SK-N-SH treated with all-trans-retinoic acid at 6 μM for 48 hours (cell line): ENCODE results near the gene GMCL2.

Experiments used
- ATAC-seq: fragments of 200-7000 bp; cut with Tn5 transposase; 3 replicates; pipeline ENCODE4 v1.9.1; 2020; ENCODE audit warnings: mild to moderate bottlenecking, moderate library complexity
- ARNTL ChIP-seq: fragments of 450-650 bp; formaldehyde crosslinking; IDR thresholded peaks from 2 replicates; pipeline ENCODE4 v1.5.0; 2020; ENCODE audit warnings: low read depth, mild to moderate bottlenecking, moderate library complexity, borderline replicate concordance
- CSDC2 ChIP-seq: fragments of 250-450 bp; sonication (Bioruptor Pico); IDR thresholded peaks from 2 replicates; pipeline ENCODE4 v1.5.0; 2020; ENCODE audit warnings: mild to moderate bottlenecking, moderate library complexity
- ESRRG ChIP-seq: fragments of 250-450 bp; sonication (Bioruptor Pico); IDR thresholded peaks from 2 replicates; pipeline ENCODE4 v1.6.1; 2021; ENCODE audit warnings: mild to moderate bottlenecking
- GLIS3 ChIP-seq: fragments of 250-450 bp; sonication (Bioruptor Pico); IDR thresholded peaks from 2 replicates; pipeline ENCODE4 v1.5.0; 2020; ENCODE audit warnings: mild to moderate bottlenecking, moderate library complexity
- ISL1 ChIP-seq: fragments of 250-450 bp; sonication (Bioruptor Pico); IDR thresholded peaks from 2 replicates; pipeline ENCODE4 v2.1.2; 2022; ENCODE audit warnings: mild to moderate bottlenecking, moderate library complexity
- OSR1 ChIP-seq: fragments of 250-450 bp; sonication (Bioruptor Pico); IDR thresholded peaks from 2 replicates; pipeline ENCODE4 v1.8.0; 2022; ENCODE audit warnings: moderate library complexity, mild to moderate bottlenecking, inconsistent platforms
- RARB ChIP-seq: fragments of 250-450 bp; sonication (Bioruptor Pico); IDR thresholded peaks from 2 replicates; pipeline ENCODE4 v1.8.0; 2021; ENCODE audit warnings: mild to moderate bottlenecking, moderate library complexity
- SNAI2 ChIP-seq: fragments of 250-450 bp; sonication (Bioruptor Pico); IDR thresholded peaks from 2 replicates; pipeline ENCODE4 v1.5.0; 2020; ENCODE audit warnings: mild to moderate bottlenecking, moderate library complexity
- TCF4 ChIP-seq: fragments of 250-450 bp; sonication (Bioruptor Pico); IDR thresholded peaks from 2 replicates; pipeline ENCODE4 v1.8.0; 2021; ENCODE audit warnings: mild to moderate bottlenecking, moderate library complexity, borderline replicate concordance
- TOX ChIP-seq: fragments of 250-450 bp; sonication (Bioruptor Pico); IDR thresholded peaks from 2 replicates; pipeline ENCODE4 v1.8.0; 2021; ENCODE audit warnings: mild to moderate bottlenecking, moderate library complexity, borderline replicate concordance
- ZC3H10 ChIP-seq: fragments of 250-450 bp; sonication (Bioruptor Pico); IDR thresholded peaks from 2 replicates; pipeline ENCODE4 v1.5.1; 2021; ENCODE audit warnings: mild to moderate bottlenecking, moderate library complexity
- ZFP3 ChIP-seq: fragments of 250-450 bp; sonication (Bioruptor Pico); IDR thresholded peaks from 2 replicates; pipeline ENCODE4 v1.5.0; 2020; ENCODE audit warnings: mild to moderate bottlenecking, moderate library complexity
- ZFP30 ChIP-seq: fragments of 450-650 bp; formaldehyde crosslinking; IDR thresholded peaks from 2 replicates; pipeline ENCODE4 v1.5.0; 2022; ENCODE audit warnings: mild to moderate bottlenecking, moderate library complexity
- ZNF565 ChIP-seq: fragments of 450-650 bp; formaldehyde crosslinking; conservative IDR thresholded peaks from 2 replicates; pipeline ENCODE4 v1.5.0; 2020; ENCODE audit warnings: low read depth, mild to moderate bottlenecking, moderate library complexity
- ZNF70 ChIP-seq: fragments of 450-650 bp; formaldehyde crosslinking; IDR thresholded peaks from 2 replicates; pipeline ENCODE4 v1.5.0; 2020; ENCODE audit warnings: mild to moderate bottlenecking, moderate library complexity
- TF ChIP-seq, protein P1 (sequence below): fragments of 250-450 bp; sonication (Bioruptor Pico); IDR thresholded peaks from 2 replicates; pipeline ENCODE4 v1.5.1; 2021; ENCODE audit warnings: mild to moderate bottlenecking, moderate library complexity
- TF ChIP-seq, protein P2 (sequence below): fragments of 250-450 bp; sonication (Bioruptor Pico); IDR thresholded peaks from 2 replicates; pipeline ENCODE4 v1.5.1; 2020; ENCODE audit warnings: low read depth, mild to moderate bottlenecking, moderate library complexity
- TF ChIP-seq, protein P3 (sequence below): fragments of 250-450 bp; sonication (Bioruptor Pico); IDR thresholded peaks from 2 replicates; pipeline ENCODE4 v1.8.0; 2020; ENCODE audit warnings: mild to moderate bottlenecking, moderate library complexity, borderline replicate concordance
- TF ChIP-seq, protein P4 (sequence below): fragments of 250-450 bp; sonication (Bioruptor Pico); IDR thresholded peaks from 2 replicates; pipeline ENCODE4 v1.8.0; 2021; ENCODE audit warnings: low read depth, mild to moderate bottlenecking, moderate library complexity, borderline replicate concordance
- TF ChIP-seq, protein P5 (sequence below): fragments of 250-450 bp; sonication (Bioruptor Pico); IDR thresholded peaks from 2 replicates; pipeline ENCODE4 v1.5.0; 2020; ENCODE audit warnings: mild to moderate bottlenecking, moderate library complexity

GMCL2 gene

DNA sequence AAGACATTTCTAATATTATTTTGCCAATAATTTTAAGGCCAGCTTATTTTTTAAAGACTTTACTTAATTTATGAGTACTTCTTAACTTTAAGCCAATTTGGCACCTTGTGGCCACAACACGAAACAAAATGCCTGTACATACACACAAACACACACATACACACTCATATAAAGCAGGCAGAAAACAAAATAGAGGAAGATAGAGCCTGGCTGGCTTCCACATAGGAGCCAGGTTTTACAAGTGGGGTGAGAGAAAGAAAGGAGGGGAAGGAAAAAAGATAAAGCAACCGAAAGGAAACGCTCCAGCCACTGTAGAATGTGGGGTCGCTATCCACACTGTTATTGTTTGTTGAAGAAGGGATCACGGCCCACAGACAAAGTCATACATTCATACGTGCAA, 10.4 kb downstream of the GMCL2 start:
- ATAC-seq, result no peak

DNA sequence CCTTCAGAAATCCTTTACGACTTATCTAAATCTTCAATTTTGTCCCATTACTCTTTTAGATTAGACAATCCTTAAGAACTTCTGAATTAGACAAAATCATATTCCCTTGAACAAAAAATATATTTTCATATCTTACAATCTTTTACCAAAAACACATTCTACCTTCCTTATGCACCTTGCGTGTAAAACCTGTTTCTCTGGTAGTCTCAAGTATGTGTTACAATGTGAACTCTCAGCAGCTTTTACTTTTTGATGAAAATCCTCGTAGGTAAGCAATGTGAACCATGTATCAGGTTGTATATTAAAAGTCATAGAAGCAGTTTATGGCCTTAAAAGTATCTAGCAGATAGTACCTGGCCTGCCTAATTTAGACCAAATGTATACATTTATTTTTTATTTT, 12.7 kb downstream of the GMCL2 start:
- TF ChIP-seq, protein P1, sequence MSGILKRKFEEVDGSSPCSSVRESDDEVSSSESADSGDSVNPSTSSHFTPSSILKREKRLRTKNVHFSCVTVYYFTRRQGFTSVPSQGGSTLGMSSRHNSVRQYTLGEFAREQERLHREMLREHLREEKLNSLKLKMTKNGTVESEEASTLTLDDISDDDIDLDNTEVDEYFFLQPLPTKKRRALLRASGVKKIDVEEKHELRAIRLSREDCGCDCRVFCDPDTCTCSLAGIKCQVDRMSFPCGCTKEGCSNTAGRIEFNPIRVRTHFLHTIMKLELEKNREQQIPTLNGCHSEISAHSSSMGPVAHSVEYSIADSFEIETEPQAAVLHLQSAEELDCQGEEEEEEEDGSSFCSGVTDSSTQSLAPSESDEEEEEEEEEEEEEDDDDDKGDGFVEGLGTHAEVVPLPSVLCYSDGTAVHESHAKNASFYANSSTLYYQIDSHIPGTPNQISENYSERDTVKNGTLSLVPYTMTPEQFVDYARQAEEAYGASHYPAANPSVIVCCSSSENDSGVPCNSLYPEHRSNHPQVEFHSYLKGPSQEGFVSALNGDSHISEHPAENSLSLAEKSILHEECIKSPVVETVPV (CRISPR knock-in tag), result no peak
- no peak for TF ChIP-seq RARB
- TF ChIP-seq, all 23 proteins: peak for 0
- no peak for ATAC-seq

More for the DNA sequence above, 10.4 kb downstream of the GMCL2 start:
- TF ChIP-seq, protein P1 (CRISPR knock-in tag), result no peak
- no peak for TF ChIP-seq ZNF70 (CRISPR knock-in tag)
- TF ChIP-seq, protein P2, sequence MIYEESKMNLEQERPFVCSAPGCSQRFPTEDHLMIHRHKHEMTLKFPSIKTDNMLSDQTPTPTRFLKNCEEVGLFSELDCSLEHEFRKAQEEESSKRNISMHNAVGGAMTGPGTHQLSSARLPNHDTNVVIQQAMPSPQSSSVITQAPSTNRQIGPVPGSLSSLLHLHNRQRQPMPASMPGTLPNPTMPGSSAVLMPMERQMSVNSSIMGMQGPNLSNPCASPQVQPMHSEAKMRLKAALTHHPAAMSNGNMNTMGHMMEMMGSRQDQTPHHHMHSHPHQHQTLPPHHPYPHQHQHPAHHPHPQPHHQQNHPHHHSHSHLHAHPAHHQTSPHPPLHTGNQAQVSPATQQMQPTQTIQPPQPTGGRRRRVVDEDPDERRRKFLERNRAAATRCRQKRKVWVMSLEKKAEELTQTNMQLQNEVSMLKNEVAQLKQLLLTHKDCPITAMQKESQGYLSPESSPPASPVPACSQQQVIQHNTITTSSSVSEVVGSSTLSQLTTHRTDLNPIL (CRISPR knock-in tag), result no peak
- TF ChIP-seq, protein P3, sequence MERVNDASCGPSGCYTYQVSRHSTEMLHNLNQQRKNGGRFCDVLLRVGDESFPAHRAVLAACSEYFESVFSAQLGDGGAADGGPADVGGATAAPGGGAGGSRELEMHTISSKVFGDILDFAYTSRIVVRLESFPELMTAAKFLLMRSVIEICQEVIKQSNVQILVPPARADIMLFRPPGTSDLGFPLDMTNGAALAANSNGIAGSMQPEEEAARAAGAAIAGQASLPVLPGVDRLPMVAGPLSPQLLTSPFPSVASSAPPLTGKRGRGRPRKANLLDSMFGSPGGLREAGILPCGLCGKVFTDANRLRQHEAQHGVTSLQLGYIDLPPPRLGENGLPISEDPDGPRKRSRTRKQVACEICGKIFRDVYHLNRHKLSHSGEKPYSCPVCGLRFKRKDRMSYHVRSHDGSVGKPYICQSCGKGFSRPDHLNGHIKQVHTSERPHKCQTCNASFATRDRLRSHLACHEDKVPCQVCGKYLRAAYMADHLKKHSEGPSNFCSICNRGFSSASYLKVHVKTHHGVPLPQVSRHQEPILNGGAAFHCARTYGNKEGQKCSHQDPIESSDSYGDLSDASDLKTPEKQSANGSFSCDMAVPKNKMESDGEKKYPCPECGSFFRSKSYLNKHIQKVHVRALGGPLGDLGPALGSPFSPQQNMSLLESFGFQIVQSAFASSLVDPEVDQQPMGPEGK (CRISPR knock-in tag), result no peak
- TF ChIP-seq GLIS3, result no peak
- no peak for TF ChIP-seq ZC3H10 (CRISPR knock-in tag)
- TF ChIP-seq ZFP30 (CRISPR knock-in tag), result no peak
- TF ChIP-seq ESRRG, result no peak
- TF ChIP-seq ZFP3 (CRISPR knock-in tag), result no peak
- no peak for TF ChIP-seq ZNF565 (CRISPR knock-in tag)
- TF ChIP-seq OSR1 (CRISPR knock-in tag), result no peak
- TF ChIP-seq, protein P4, sequence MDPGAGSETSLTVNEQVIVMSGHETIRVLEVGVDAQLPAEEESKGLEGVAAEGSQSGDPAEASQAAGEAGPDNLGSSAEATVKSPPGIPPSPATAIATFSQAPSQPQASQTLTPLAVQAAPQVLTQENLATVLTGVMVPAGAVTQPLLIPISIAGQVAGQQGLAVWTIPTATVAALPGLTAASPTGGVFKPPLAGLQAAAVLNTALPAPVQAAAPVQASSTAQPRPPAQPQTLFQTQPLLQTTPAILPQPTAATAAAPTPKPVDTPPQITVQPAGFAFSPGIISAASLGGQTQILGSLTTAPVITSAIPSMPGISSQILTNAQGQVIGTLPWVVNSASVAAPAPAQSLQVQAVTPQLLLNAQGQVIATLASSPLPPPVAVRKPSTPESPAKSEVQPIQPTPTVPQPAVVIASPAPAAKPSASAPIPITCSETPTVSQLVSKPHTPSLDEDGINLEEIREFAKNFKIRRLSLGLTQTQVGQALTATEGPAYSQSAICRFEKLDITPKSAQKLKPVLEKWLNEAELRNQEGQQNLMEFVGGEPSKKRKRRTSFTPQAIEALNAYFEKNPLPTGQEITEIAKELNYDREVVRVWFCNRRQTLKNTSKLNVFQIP (CRISPR knock-in tag), result no peak
- no peak for TF ChIP-seq RARB
- TF ChIP-seq, protein P5, sequence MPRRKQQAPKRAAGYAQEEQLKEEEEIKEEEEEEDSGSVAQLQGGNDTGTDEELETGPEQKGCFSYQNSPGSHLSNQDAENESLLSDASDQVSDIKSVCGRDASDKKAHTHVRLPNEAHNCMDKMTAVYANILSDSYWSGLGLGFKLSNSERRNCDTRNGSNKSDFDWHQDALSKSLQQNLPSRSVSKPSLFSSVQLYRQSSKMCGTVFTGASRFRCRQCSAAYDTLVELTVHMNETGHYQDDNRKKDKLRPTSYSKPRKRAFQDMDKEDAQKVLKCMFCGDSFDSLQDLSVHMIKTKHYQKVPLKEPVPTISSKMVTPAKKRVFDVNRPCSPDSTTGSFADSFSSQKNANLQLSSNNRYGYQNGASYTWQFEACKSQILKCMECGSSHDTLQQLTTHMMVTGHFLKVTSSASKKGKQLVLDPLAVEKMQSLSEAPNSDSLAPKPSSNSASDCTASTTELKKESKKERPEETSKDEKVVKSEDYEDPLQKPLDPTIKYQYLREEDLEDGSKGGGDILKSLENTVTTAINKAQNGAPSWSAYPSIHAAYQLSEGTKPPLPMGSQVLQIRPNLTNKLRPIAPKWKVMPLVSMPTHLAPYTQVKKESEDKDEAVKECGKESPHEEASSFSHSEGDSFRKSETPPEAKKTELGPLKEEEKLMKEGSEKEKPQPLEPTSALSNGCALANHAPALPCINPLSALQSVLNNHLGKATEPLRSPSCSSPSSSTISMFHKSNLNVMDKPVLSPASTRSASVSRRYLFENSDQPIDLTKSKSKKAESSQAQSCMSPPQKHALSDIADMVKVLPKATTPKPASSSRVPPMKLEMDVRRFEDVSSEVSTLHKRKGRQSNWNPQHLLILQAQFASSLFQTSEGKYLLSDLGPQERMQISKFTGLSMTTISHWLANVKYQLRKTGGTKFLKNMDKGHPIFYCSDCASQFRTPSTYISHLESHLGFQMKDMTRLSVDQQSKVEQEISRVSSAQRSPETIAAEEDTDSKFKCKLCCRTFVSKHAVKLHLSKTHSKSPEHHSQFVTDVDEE, result no peak
- TF ChIP-seq TCF4, result no peak

DNA sequence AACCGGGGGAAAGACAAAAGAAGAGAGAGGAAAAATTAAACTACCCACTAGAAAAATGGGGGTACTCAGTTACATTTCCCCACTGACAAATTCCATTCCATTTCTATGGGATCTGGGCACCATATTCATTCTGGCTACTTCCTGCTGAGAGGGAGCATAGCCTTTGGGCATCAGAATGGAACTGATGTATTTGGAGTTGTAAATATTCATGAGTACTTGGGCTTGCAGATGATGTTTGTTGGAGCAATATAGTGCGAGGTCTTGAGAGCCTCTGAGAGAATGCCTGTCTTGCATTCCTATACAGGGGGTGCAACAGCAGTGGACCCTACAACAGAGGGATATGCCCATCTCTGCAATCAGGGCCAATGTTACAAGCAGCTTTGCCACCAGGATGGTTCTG, 16.7 kb downstream of the GMCL2 start:
- no peak for ATAC-seq
- no peak for TF ChIP-seq CSDC2
- no peak for TF ChIP-seq ZFP3 (CRISPR knock-in tag)
- TF ChIP-seq ARNTL, result no peak
- no peak for TF ChIP-seq GLIS3
- no peak for TF ChIP-seq TOX (CRISPR knock-in tag)
- no peak for TF ChIP-seq ZFP30 (CRISPR knock-in tag)
- no peak for TF ChIP-seq ZNF565 (CRISPR knock-in tag)
- no peak for TF ChIP-seq SNAI2 (CRISPR knock-in tag)
- TF ChIP-seq, protein P5, result no peak
- TF ChIP-seq ISL1 (CRISPR knock-in tag), result no peak
- TF ChIP-seq, protein P2 (CRISPR knock-in tag), result no peak
- TF ChIP-seq, all 23 proteins: peak for 0
